ENCODE data around the gene TMTC4.
"Not testable (repeated sequence)": the region's sequence is repeated elsewhere in the genome, so short reads cannot be mapped to it uniquely, and the experiment has no call there.

TMTC4 gene

DNA sequence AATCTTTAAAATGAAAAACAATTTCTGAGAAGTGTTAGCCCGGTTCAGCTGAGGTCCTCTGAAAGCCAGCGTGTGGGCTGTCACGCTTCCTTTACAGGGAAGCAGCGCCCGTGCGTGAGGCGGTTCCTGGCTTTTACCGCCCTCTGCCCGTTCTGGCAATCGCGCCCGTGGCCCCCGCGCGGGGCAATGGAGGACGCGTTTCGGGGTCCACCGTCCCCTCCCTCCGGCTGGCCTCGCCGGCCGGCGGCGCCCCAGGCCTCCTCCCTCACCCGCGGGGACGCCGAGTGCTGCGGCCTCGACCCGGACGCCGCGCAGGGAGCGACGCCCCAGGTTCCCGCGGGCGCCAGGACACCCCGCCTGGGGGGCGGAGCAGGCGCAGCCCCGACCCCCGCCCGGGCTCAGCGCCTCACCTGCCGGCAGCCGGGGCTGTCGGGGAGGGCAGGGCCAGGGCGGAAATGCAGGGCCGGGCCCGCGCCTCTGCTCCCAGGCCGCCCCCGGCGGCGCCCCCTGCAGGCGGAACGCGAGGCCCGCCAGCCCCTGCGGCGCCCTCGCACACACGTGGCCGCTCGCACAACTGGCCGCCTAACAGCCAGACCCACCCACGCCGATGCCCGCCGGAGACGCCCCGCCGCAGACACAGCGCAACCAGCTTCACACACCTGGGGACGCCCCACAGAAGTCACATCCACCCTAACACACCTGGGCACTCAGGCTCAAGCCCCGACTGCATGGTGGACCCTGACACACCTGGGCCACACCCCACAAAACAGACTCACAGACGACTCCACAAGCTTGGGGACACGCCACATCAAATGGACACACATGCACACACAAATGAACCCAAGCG is 86.0 kb downstream of the TMTC4 start, which contains the start of gene GGACT:
Gene GGACT, minus strand, starts transcription at position 459 of the 847 bp plus-strand sequence. CDS start 56,198 bp downstream, outside the sequence.
- DNase-seq (ENCODE audit: low read depth in 1 of 2, low spot score in 1 of 2) = peak; percentile 70 to 73

DNA sequence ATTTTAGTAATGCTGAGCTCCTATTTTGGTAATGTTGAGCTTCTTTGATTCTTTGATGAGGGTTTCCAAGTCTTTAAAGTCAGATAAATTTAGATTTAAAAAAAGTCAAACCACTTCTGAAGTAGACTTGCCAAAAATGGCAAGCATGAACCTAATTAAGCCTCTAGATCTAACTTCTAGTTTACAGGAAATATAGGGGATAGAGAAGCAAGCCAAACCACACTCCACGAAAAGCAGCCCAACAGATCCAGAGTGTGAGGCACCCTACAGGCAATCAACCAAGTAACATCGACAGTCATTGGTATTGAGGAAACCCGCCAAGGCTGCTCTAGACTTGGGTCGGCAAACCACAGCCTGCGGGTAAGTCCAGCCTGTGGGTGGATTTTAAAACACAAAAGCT is 89.7 kb downstream of the TMTC4 start:
- no peak for DNase-seq (ENCODE audit: low read depth in 1 of 2, low spot score in 1 of 2)

DNA sequence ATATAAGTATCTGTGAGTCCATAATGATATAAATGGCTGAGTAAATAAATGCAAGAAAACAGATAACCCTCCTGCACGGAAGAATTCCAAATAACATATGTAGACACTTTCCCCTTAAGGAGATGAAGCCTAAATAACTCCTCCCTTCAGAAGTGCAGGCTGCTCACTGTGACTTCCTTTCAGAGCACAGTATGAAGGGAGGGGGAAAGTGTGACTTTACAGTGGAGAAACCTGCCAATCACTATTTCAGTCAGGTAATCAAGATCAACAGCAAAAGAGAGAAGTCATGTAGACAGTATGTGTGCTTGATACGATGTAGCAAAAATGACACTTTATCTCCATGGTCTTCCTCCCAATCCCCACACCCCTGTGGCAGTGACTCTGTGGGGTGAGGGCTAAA is 93.1 kb downstream of the TMTC4 start:
- DNase-seq (ENCODE audit: low read depth in 1 of 2, low spot score in 1 of 2) = no peak

DNA sequence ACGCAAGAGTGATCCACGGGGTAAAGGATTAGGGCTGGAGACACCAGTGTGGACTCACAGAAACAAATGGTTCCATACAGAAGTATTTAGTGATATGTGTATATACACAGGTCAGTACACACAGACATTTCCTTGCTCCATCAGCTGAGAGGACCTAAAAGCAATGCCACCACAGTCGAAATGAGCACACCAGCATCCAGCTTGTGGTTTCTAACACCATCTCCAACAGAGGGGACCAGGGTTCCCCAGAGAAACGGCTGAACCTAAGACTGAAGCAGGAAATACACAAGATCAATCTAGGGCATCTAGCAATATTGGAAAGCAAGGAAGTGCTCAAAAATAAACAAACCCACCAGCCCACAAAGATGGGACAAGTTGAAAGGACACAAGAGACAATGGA is 93.6 kb downstream of the TMTC4 start:
- DNase-seq (ENCODE audit: low read depth in 1 of 2, low spot score in 1 of 2) = no peak

DNA sequence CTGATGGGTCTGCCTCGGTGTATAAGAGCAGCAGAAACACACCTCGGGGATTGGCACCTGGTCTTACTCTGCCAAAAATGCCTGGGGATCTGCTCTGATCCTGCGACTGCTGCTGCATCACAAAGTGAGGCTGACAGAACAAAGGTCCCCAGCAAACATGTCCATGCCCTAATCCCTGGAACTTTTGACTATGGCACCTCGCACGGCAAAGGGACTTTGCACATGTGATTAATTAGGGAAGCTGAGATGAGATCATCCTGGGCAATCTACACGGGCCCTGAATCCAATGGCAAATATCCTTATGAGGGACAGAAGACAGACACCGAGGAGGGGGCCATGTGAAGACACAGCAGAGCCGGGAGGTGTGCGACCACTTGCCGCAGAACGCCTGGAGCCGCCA is 94.5 kb downstream of the TMTC4 start:
- no peak for DNase-seq (ENCODE audit: low read depth in 1 of 2, low spot score in 1 of 2)

DNA sequence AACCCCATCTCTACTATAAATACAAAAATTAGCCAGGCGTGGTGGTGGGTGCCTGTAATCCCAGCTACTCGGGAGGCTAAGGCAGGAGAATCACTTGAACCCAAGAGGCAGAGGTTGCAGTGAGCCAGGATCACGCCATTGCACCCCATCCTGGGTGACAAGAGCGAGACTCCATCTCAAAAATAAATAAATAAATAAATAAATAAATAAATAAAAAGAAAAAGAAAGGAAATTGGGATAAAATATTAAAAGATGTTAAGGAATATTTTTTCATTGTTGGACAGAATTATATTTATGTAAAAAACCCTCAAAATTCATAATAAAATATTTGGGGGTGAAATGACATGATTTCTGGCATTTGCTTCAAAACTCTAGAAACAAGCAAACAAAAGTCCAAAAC is 97.4 kb downstream of the TMTC4 start:
- not testable (repeated sequence) for DNase-seq (ENCODE audit: low read depth in 1 of 2, low spot score in 1 of 2)

DNA sequence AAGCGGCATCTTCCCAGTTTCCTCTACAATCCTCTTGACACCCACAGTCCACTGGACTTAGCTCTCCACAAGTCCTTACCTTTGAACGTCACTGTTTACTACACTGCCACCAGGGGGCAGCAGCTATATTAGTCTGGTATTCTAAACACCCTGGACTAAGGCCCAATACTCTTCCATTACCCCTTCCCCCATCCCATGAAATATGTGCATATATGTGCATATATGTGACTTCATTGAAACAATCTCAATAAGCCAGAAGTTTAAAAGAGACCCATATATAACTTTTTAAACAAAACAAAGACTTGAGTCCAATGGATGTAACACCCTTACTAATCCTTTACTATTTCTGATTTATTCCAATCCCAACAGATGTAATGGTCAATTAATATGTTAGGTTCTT is 101.5 kb downstream of the TMTC4 start:
- peak; percentile 35 to 70 for DNase-seq (ENCODE audit: low read depth in 1 of 2, low spot score in 1 of 2)

DNA sequence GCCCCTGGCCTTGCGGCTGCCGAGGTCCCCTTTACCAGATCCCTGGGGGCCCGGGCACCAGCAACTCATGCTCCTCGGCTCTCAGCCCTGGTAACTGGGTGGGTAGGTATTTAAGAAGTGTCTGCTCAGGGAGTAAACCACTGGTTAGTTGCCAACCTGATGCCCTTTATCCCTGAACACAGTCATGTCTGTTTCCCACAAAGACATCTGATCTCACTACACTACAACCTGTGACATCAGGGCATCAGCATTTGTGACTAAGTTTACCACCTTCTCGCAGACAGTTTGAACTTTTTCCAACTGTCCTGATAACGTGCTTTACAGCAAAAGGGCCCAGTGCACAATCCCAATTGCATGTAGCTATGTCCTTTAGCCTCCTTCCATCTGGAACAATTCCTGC is 108.1 kb downstream of the TMTC4 start:
- no peak for DNase-seq (ENCODE audit: low read depth in 1 of 2, low spot score in 1 of 2)

DNA sequence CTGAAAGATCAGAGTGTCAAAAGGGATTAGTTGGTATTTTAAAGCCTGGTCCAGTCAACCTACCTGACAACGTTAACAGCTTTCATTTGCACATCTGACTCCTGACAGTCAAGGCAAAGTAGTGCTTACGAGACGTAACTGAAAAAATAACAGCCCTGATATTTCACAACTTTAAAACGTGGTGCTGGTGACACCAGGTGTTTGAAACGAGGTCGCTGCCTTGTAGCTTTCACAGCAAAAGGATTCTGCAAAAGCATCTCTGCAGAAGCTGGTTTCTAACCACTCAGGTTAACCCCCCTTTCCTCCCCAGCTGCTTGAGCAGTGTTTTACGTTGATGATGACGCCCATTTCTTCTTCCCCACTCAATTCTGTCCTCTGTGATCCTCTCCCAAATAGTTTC is 109.3 kb downstream of the TMTC4 start:
- no peak for DNase-seq (ENCODE audit: low read depth in 1 of 2, low spot score in 1 of 2)

DNA sequence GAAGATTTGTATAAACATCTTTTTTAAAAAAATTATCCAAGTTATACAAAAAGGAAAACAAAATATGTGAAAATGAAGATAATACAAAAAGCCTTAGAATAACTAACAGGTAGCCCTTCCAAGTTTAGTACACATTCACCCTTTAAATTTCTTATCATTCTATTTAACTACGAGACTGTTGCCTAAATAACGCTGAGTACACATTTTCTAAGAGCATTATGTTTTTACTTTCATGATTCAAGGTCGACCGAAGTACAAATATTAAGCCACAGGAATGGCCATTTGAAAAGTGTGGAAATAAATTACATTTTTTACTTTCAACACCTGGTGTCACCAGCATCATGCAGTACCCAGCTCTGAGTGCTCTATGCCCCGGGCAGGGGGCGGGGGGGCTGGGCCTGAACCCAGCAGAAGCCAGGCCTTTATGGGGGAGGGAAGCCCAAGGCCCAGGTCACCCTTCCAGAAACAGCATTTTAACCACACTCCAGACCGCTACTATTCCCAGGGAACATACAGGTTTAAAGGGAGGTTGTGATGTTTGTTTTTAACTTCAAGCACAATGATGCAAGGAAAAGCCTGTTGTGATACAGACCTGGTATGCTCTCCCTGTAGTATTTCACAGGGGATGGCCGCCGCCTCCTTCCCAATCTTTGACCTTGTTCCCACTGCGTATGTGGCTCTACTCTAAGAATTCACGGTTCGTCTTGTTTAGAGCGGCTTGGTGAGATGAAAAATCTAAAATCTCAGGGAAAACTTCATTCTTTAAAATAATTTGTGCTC is 110.0 kb downstream of the TMTC4 start:
- no peak for DNase-seq (ENCODE audit: low read depth in 1 of 2, low spot score in 1 of 2)

DNA sequence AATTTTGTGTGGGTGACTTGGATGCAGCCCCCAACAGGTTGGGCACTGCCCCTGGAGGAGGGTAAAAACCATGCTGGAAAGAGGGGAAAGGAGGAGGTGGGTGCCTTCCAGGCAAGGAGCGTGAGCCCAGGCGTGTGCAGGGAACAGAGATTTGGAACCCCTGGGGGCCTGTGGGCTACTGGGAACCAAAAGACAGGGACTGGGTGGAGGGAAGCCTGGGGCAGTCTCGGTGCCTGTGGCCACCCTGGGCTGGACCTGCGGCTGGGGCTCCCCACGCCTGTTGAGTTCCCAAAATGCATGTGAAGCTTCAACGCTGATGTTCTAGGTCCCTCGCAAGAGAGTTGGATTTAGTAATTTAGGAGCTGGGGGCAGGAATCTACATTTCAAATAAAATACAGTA is 110.8 kb downstream of the TMTC4 start:
- no peak for DNase-seq (ENCODE audit: low read depth in 1 of 2, low spot score in 1 of 2)

DNA sequence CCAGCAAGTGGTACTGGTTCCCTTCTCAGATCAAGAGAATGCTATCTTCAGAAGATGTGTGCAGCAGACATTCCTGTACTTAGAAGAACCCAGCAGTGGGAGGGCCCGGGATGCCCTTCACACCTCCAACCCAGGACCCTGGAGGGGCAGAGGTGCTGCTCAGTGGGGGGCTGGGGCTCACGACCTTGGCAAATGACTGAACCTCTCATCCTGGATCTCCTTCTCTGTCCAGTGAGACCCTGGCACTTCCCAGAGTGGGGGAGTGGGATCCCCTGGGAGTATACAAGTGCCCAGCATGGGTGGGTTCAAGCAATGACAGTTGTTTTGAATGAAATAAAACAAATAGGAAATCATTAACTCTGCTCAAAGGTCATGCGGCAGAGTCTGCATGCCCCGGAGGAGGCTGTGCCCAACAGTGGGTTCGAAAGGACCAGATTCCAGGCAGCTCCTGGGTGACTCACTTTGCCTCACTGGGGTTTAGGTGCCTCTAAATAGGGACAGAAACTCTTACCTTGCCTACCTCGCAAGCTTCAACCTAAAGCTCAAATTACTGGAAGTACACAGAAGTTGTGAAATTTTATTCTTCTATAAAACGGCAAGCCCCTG is 112.9 kb downstream of the TMTC4 start:
- DNase-seq (ENCODE audit: low read depth in 1 of 2, low spot score in 1 of 2) = no peak

DNA sequence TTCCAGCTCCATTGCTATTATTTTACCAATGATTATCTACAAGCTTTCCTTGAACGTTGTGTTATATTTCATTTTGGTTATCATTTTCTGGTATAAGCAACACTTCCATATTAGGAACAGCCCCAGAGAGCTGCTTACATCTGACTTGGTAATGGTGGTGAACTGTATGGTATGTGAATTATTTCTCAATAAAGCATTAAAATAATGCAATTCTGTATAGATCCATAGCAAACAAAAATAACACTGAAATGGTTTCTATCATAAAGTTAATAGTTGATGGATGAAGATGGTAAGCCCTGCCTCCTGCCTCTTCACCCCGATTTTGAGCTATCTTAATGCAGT is 113.5 kb downstream of the TMTC4 start:
- no peak for DNase-seq (ENCODE audit: low read depth in 1 of 2, low spot score in 1 of 2)

DNA sequence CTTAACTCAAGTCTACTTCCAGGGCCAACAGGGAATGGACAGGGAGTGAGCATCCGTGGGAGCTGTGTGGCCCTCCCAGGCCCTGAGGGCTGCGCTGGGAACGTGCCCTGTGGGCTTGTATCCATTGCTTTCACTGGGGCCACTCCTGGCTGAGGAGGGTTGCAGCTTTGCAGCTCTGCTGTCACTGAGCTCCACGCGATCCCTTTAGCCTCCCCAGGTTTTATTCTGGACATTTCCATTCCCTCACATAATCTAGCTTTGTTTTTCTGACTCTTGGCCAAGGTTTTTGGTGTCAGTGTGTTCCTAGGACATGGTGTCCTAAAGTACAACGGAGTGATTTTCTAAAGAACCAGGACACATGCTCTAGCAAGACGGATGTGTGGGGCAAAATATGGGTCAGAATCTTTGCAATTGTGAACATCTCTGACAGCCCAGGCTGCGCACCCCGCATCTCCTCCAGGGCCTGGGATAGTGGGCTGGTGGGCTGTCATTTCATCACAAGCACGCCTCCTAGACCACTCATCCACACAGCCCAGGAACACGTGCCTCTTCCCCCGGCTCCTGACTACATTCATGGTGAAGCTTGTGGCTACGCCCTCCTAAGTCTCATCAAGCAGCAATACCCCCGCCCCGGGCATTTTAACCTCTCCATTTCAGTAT is 114.0 kb downstream of the TMTC4 start:
- DNase-seq (ENCODE audit: low read depth in 1 of 2, low spot score in 1 of 2) = no peak

DNA sequence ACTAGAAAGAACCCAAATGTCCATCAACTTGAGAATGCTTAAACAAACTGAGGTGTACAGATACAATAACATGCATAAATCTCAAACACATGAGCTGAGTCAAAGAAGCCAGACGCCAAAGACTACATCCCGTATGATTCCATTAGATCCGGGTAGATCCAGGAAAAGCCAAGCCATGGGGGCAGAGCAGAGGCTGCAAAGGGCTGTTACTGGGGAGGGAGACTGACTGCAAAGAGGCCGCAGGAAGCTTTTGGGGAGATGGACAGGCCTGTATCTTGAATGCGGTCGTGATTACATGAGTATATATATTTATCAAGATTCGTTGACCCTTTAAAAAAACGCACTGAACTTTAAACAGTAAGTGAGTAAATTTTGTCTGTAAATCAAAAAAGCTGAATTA is 114.7 kb downstream of the TMTC4 start:
- no peak for DNase-seq (ENCODE audit: low read depth in 1 of 2, low spot score in 1 of 2)

Data from activated CD4-positive, alpha-beta T cell treated with anti-CD3 and anti-CD28 coated beads, Interleukin-2, amount 50 U/mL, for 24 hours (primary cell).